Memory B cell (primary cell): ENCODE data around the gene MAGI2.
A peak's percentile ranks its signal among the peaks of the same experiment; 100 is the strongest.

Source experiments
- ATAC-seq: fragments of 150-1000 bp; cut with Tn5 transposase; 2 replicates; pipeline ENCODE4 v1.10.0; 2021; ENCODE audit warnings: low read depth, mild to moderate bottlenecking, moderate library complexity
- DNase-seq, 2 donors: peaks; one replicate each; pipeline ENCODE4 v3.0.0; 2022; ENCODE audit warnings: low spot score in 2 of 2
- H3K27ac Mint-ChIP-seq: one replicate; pipeline ENCODE4 v1.8.0; 2022; ENCODE audit warnings: mild to moderate bottlenecking, moderate library complexity, mixed read lengths
- H3K27me3 Mint-ChIP-seq: one replicate; pipeline ENCODE4 v1.8.0; 2022; ENCODE audit warnings: mixed read lengths
- H3K36me3 Mint-ChIP-seq: one replicate; pipeline ENCODE4 v1.8.0; 2022; ENCODE audit warnings: mild to moderate bottlenecking, mixed read lengths
- H3K4me1 Mint-ChIP-seq: one replicate; pipeline ENCODE4 v1.8.0; 2022; ENCODE audit warnings: mixed read lengths
- H3K4me3 Mint-ChIP-seq: one replicate; pipeline ENCODE4 v1.8.0; 2022; ENCODE audit warnings: mild to moderate bottlenecking, moderate library complexity, mixed read lengths
- H3K9me3 Mint-ChIP-seq: one replicate; pipeline ENCODE4 v1.8.0; 2022; ENCODE audit warnings: mixed read lengths

MAGI2 gene

DNA sequence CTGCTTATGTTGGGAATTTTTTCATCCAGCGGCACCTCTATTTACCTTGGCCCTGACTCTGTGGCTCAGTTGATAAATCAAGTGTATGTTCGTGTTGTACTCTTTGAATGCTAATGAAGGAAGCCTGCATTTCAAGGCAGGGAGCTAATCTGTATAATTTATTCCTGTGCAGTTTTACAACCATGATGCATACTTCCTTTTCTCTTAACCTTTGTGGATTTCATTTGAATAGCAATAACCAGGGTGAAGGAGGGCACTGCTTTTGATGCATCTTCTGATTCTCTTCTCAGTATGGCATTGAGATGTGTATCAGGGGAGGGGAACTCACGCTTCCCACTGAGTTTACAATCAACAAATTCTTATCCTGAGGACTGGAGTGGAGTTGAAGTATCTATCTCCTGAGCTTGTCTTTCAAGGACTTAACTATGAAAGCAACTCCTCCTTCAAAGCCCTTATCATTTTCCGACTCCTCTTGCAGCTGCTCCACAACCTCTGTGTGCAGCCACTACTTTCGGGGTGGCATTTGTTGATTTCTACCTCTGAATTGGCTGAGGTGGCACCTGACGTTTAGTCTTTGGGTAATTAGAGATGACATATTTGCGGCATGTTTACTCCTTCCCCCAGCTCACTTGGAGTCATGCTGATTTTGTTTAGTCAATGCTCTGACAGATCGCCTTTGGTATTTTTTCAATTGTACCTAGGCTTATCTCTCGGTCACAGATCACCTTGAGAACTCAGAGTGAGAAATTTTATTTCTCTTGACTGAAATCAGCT is 1379.7 kb downstream of the MAGI2 start:
- Mint-ChIP-seq H3K36me3 (no peaks in the 10 kb centered on the region), H3K4me3 (no peak overlapping the region), H3K9me3 (no peaks in the 10 kb centered on the region), H3K27ac (no peak overlapping the region), H3K27me3 (no peaks in the 10 kb centered on the region), H3K4me1 (no peaks in the 10 kb centered on the region)
- DNase-seq (no peak), ATAC-seq (no peak)

DNA sequence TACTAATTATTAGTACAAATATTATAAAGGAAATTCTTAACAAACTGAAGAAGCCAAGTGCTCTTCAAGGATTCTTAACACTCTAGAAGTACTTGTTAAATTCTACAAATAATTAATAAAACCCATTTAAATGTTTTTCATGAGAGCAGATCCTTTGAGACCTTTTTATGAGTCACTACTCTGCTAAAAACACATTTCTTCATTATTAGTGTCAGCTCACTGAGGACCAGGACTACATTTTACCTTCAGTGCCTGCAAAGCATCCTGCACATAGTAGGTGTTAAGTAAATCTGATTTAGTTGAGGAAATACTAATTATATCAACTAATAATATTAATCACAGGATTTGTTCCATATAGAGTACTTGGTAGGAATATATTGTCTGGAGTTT is 1381.3 kb downstream of the MAGI2 start:
- Mint-ChIP-seq H3K27me3 (peaks cover 1% of the 10 kb centered on the region), H3K4me1 (no peaks in the 10 kb centered on the region), H3K4me3 (no peak overlapping the region), H3K36me3 (no peaks in the 10 kb centered on the region), H3K9me3 (no peaks in the 10 kb centered on the region), H3K27ac (no peak overlapping the region)
- DNase-seq = no peak
- ATAC-seq = no peak

DNA sequence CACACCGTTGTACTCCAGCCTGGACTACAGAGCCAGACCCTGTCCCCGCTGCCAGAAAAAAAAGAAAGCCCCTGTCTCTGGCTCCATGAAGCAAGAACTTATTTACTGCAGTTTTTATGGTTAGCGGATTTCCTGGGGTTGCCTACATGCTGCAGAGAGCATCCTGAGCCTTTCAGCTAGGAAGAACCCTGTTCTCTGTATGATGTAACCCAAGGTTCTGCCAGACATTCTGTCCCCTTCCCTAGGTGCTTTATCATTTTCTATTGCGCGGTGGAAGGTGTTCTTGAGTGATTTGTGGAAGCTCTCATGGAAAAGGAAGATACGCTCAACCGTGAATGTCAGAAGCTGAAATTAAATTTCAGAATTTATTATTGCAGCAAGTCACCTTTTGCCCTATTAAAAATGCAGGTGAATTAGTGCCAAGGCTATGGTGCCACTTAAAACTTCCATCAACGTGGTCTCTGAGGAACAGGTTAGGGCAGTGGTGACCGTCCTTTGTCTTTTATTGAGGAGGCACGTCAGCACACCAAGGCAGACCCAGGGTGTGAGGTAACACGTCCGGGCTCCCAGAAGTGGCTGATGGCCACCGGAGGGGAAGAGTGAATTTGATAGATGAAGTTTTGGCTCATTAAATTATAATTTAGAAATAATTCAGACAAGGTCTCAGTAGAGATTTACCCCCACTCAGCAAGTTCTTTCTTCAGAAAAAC is 1381.8 kb downstream of the MAGI2 start:
- Mint-ChIP-seq H3K27ac (no peak overlapping the region), H3K9me3 (no peaks in the 10 kb centered on the region), H3K4me1 (no peaks in the 10 kb centered on the region), H3K36me3 (no peaks in the 10 kb centered on the region), H3K27me3 (peaks cover 1% of the 10 kb centered on the region), H3K4me3 (no peak overlapping the region)
- DNase-seq (no peak), ATAC-seq (no peak)

DNA sequence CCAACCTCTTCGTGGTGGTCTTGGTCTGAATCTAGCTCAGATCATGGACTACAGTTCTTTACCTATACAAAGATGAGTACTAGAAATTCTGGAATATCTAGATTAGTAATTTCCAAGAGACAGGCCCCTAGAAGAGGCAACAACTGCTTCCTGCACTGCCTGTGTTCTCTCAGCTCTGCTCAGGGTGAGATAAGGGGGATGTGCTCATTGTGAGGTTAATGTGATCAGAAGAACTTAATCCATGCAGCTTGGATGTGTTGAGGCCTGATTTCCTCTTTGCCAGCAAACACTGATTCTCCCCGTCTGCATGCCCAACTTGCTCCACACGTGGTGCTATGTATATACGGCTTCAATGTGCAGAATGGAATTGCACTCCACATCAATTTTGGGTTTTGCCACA is 1386.9 kb downstream of the MAGI2 start:
- no peak for DNase-seq
- Mint-ChIP-seq H3K4me1 (no peaks in the 10 kb centered on the region), H3K27ac (no peak overlapping the region), H3K4me3 (no peak overlapping the region), H3K27me3 (peaks cover 7% of the 10 kb centered on the region), H3K9me3 (no peaks in the 10 kb centered on the region), H3K36me3 (no peaks in the 10 kb centered on the region)
- ATAC-seq = no peak

DNA sequence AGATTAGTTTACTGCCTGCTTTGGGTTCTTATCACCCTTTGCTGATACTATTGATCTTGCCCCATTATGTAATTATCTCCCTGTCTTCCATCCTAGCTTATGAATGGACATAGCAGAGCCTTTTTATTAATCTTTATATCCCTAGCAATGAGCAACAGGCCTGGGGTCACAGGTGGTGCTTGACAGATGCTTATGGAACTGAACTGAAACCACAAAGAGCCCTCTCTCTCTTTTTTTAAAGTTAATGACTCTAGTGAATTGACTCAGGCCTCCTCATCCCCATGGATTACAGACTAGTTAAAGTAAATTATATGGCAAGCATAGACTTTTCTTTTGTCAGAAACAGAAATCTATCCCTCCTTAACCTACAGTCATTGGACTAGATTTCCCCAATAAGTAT is 1389.7 kb downstream of the MAGI2 start:
- H3K9me3 Mint-ChIP-seq = no peaks in the 10 kb centered on the region
- no peak for ATAC-seq
- no peak for DNase-seq
- peaks cover 2% of the 10 kb centered on the region for H3K4me1 Mint-ChIP-seq
- no peak overlapping the region for H3K4me3 Mint-ChIP-seq
- peaks cover 24% of the 10 kb centered on the region for H3K27me3 Mint-ChIP-seq
- H3K27ac Mint-ChIP-seq = no peak overlapping the region
- no peaks in the 10 kb centered on the region for H3K36me3 Mint-ChIP-seq

DNA sequence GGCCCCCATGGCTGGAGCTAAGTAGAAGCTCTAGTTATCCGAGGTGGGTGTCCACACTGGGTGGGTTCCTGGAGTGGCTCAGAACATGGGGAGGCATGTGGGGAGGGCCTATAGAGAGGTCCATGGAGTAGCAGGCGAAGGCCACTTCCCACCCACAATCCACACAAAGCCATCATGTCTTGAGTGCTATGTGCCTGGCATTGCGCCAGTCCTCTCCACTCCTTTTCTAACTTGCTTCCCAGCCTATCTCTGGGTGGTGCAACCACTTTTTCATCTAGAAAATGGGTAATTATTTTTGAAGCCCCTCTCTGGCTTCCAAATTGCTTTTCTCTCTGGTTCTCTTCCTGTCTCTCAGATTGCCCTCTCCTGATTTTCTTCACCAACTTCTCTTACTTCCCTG is 1391.3 kb downstream of the MAGI2 start:
- Mint-ChIP-seq H3K4me3 (no peak overlapping the region), H3K27ac (no peak overlapping the region), H3K27me3 (peaks cover 23% of the 10 kb centered on the region), H3K4me1 (peaks cover 6% of the 10 kb centered on the region), H3K36me3 (no peaks in the 10 kb centered on the region), H3K9me3 (no peaks in the 10 kb centered on the region)
- no peak for ATAC-seq
- DNase-seq = no peak

DNA sequence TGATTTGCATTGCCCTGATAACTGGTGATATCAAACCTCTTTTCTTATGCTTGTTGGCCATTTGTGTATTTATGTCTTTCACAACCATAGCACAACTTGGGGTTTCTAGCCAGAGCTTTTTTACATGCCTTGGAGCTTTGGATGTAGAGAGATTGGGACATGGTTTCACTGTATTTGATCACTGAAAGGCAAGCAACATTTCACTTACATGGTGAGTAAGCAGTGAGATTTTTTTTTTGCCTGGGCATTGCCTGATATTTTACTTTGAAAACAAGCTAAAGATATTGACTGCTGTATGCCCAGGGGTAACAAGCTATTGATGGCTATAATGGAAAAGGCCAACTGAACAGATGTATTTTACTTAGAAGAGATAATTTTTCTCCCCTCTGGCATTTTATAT is 1395.9 kb downstream of the MAGI2 start:
- peaks cover 24% of the 10 kb centered on the region for H3K27me3 Mint-ChIP-seq
- no peak for ATAC-seq
- H3K27ac Mint-ChIP-seq = no peak overlapping the region
- peaks cover 6% of the 10 kb centered on the region for H3K4me1 Mint-ChIP-seq
- no peak overlapping the region for H3K4me3 Mint-ChIP-seq
- H3K36me3 Mint-ChIP-seq = no peaks in the 10 kb centered on the region
- peaks cover 2% of the 10 kb centered on the region for H3K9me3 Mint-ChIP-seq
- no peak for DNase-seq

DNA sequence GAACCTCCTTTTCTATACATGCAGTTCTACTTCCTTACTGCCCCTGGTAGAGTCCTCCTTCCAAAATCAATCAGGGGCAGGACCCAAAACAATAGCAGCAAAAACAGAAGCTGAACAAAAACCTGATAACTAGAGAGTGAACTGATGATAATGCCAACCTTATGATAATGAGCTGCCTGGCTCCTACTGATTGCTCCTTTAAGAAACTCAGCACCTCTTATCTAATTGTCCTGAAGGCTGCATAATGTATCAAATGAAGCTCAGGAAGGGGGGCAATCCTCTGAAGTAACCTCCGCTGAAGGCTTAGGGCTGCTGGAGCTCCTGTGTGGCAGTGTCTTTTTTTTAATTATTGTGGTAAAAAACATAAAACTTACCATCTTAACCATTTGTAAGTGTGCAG is 1397.9 kb downstream of the MAGI2 start:
- H3K9me3 Mint-ChIP-seq = peaks cover 2% of the 10 kb centered on the region
- H3K4me3 Mint-ChIP-seq = no peak overlapping the region
- H3K27me3 Mint-ChIP-seq = peaks cover 13% of the 10 kb centered on the region
- no peaks in the 10 kb centered on the region for H3K36me3 Mint-ChIP-seq
- DNase-seq (no peak), ATAC-seq (no peak)
- peaks cover 6% of the 10 kb centered on the region for H3K4me1 Mint-ChIP-seq
- no peak overlapping the region for H3K27ac Mint-ChIP-seq

DNA sequence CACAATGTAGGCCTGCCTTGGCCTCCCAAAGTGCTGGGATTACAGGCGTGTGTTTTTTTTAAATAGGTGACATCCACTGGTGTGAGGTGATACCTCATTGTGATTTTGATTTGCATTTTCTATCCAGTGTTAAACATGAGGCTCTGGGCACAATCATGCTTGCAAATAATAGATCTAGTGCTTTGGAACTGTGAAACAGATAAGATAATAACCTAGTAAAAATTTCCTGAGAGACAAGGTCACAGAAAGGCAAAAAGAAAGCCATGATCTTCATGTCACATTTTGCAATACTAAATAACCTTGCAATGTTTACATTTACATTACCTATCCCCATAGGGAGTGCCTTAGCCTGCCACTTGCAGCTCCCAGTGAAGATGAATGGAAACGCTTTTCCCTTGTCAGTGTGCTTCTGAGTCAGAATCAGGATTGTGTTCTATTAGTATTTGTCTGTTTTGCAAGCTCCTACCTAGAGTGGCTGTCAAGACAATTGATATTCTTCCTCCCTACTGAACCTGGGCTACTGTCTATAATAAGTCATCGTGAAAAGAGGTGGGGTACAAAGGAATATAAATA is 1398.4 kb downstream of the MAGI2 start:
- Mint-ChIP-seq H3K27ac (no peak overlapping the region), H3K27me3 (peaks cover 10% of the 10 kb centered on the region), H3K4me3 (no peak overlapping the region), H3K36me3 (no peaks in the 10 kb centered on the region), H3K9me3 (peaks cover 2% of the 10 kb centered on the region), H3K4me1 (peaks cover 6% of the 10 kb centered on the region)
- DNase-seq (no peak), ATAC-seq (no peak)

DNA sequence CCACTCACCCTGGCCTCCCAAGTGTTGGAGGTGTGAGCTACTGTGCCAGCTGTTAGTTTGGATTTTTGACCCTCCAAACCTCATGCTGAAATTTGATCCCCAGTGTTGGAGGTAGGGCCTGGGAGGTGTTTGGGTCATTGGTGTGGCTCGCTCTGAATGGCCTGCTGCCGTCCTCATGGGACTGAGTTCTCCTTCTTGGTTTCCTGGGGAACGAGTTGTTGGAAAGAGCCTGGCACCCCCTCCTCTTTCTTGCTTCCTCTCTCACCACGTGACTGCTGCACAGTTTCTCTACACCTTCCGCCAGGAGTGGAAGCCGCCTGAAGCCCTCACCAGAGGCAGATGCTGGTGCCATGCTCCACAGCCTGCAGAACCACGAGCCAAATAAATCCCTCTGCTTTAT is 1401.4 kb downstream of the MAGI2 start:
- Mint-ChIP-seq H3K9me3 (peaks cover 2% of the 10 kb centered on the region), H3K27ac (no peak overlapping the region), H3K4me1 (no peaks in the 10 kb centered on the region), H3K27me3 (peaks cover 3% of the 10 kb centered on the region), H3K4me3 (no peak overlapping the region), H3K36me3 (no peaks in the 10 kb centered on the region)
- no peak for DNase-seq
- no peak for ATAC-seq

DNA sequence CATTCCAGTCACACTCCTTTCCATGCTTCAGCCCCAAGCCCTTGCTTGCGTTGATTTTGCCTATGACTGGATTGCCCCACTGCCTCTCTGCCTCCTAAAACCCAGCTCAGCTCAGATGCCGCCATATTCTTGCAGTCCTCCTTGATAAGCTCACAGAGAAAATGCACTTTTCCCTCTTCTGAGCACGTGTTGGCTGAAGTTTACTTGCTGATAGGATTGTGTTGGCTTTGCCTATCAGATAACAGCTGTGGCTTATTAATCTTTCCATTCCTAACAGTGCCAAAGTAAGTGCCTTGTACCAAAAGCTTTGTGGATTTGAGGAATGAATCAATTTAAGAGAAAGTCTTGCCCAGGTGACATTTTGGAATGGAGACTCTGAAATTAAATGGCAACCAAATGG is 1405.7 kb downstream of the MAGI2 start:
- Mint-ChIP-seq H3K9me3 (no peaks in the 10 kb centered on the region), H3K4me1 (no peaks in the 10 kb centered on the region), H3K36me3 (no peaks in the 10 kb centered on the region), H3K27me3 (no peaks in the 10 kb centered on the region), H3K4me3 (no peak overlapping the region), H3K27ac (no peak overlapping the region)
- ATAC-seq = no peak
- DNase-seq = no peak

DNA sequence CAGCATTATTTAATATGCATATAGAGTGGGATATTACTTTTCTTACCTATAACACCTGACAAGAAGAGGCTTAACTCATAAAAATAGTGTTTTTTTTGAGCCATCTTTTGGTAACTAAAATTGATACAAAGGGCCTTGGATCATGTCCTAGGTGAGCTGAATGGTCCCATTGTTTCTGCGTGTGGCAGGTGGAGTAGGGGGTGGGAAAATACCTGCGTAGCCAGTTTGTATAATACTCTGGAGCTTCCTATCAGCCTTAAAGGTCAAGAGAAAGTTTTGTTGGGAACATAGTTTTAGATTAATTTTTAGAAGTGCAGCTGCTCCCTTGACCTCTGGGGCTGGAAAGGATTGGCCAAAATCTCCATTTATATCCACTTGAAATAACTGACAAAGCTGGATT is 1410.3 kb downstream of the MAGI2 start:
- no peak overlapping the region for H3K27ac Mint-ChIP-seq
- H3K4me1 Mint-ChIP-seq = peaks cover 2% of the 10 kb centered on the region
- no peaks in the 10 kb centered on the region for H3K9me3 Mint-ChIP-seq
- H3K27me3 Mint-ChIP-seq = peaks cover 2% of the 10 kb centered on the region
- H3K36me3 Mint-ChIP-seq = no peaks in the 10 kb centered on the region
- no peak overlapping the region for H3K4me3 Mint-ChIP-seq
- ATAC-seq = no peak
- no peak for DNase-seq

DNA sequence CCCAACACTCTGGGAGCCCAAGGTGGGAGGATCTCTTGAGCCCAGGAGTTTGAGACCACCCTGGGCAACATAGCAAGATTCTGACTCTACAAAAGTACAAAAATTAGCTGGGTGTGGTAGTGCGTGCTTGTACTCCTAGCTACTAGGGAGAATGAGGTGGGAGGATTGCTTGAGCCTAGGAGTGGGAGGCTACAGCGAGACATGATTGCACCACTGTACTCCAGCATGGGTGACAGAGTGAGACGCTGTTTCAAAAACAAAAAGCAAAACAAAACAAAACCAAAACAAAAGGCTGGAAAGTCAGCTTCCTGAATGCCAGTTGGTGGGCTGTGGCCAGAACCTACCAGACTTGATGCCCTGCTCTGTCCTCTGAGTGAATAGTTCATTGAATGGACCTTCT is 1412.0 kb downstream of the MAGI2 start:
- Mint-ChIP-seq H3K9me3 (no peaks in the 10 kb centered on the region), H3K36me3 (no peaks in the 10 kb centered on the region), H3K27me3 (peaks cover 2% of the 10 kb centered on the region), H3K27ac (no peak overlapping the region), H3K4me3 (no peak overlapping the region), H3K4me1 (peaks cover 2% of the 10 kb centered on the region)
- no peak for ATAC-seq
- no peak for DNase-seq

DNA sequence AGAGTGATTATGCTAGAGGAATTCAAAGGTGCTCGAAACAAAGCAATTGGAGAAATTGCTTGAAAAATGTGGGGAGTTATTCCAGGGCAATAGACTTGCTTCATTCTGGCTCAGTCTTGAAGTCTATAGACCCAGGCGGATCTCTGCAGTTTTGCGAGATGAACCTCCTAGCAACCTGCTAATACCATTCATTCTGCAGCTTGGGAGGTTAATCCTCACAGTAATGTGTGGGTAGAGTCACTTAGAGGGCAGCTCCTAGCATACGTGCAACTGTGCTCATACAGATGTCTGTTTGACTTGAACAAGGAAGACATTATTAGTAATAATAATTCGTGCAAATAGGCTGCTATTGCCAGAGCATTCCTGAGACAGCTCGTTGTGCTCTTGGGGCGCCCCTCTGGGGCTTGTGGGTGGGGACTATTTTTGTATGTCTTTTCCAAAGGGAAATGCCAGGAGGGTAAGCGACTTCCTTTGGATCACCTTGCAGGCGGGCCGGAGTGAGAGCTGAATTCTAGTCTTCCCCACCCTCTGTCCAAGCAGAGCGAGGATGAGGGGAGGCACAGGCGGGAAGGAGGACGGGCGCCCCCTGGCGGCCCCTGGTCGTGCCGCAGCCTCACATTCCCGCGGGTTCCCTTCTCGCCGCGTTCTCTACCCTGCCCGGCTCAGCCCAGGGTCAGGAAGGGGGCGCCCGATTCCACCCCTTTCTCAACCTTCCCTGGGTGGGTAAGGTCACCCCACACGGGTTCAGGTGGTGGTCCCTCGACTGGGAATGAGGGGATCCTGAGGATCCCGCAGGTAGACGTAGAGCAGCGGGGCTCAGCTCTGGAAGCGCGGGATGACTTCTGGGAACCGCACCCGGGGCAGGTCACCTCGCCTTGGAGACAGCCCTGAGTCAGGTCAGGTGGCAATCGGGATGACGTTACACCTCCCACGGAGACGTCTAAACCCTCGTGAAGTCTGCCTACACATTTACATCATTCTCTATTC is 1413.4 kb downstream of the MAGI2 start:
- peak; percentile 30 to 41 for DNase-seq
- Mint-ChIP-seq H3K4me3 (no peak overlapping the region), H3K27ac (no peak overlapping the region)

More for the DNA sequence above, 1413.4 kb downstream of the MAGI2 start:
- peaks cover 4% of the 10 kb centered on the region for H3K27me3 Mint-ChIP-seq
- peak; percentile 62 for ATAC-seq
- no peaks in the 10 kb centered on the region for H3K9me3 Mint-ChIP-seq
- peaks cover 2% of the 10 kb centered on the region for H3K4me1 Mint-ChIP-seq
- no peaks in the 10 kb centered on the region for H3K36me3 Mint-ChIP-seq
